Lung (tissue), 12 donors: ENCODE data around the gene DRC7. TPM values are rescaled to one million over a fixed set of nuclear protein-coding genes. Genes with fewer than 3 reads are reported as not detected.

Experiments used
- ATAC-seq: fragments of 200-7000 bp; cut with Tn5 transposase; one replicate; pipeline ENCODE4 v1.9.1; 2020; ENCODE audit warnings: moderate number of reproducible peaks; ENCODE audit not compliant: insufficient read depth, low FRiP score
- DNase-seq, 3 donors: peaks; one replicate each; pipeline ENCODE4 v3.0.0-alpha.2; 2013 to 2017
- H3K27ac ChIP-seq, 2 donors: one replicate each; pipeline ENCODE4 v1.5.1; 2013; ENCODE audit warnings: mild to moderate bottlenecking in 2 of 2, moderate library complexity in 2 of 2, control low read depth in 1 of 2, inconsistent platforms in 1 of 2, low read depth in 1 of 2, low read length in 1 of 2
- H3K27me3 ChIP-seq, 3 donors: one replicate each; pipeline ENCODE4 v1.5.1; 2013; ENCODE audit warnings: low read length in 2 of 3; ENCODE audit not compliant: control insufficient read depth in 3 of 3, insufficient read depth in 3 of 3
- H3K36me3 ChIP-seq, 4 donors: one replicate each; pipeline ENCODE4 v1.5.1; 2013; ENCODE audit warnings: low read length in 4 of 4, mild to moderate bottlenecking in 1 of 4, moderate library complexity in 1 of 4; ENCODE audit not compliant: control insufficient read depth in 4 of 4, insufficient read depth in 4 of 4
- H3K4me1 ChIP-seq, 5 donors: one replicate each; pipeline ENCODE4 v1.5.1; 2013; ENCODE audit warnings: low read length in 5 of 5, mild to moderate bottlenecking in 2 of 5, moderate library complexity in 1 of 5; ENCODE audit not compliant: control insufficient read depth in 5 of 5, insufficient read depth in 5 of 5
- H3K4me3 ChIP-seq: one replicate; pipeline ENCODE4 v1.5.1; 2013; ENCODE audit warnings: mild to moderate bottlenecking, control low read depth, moderate library complexity
- H3K9ac ChIP-seq, 2 donors: one replicate each; pipeline ENCODE4 v1.5.1; 2013; ENCODE audit warnings: low read length in 2 of 2, control low read depth in 1 of 2; ENCODE audit not compliant: insufficient read depth in 1 of 2
- H3K9me3 ChIP-seq, 4 donors: one replicate each; pipeline ENCODE4 v1.5.1; 2013; ENCODE audit warnings: low read length in 3 of 4, mild to moderate bottlenecking in 1 of 4, moderate library complexity in 1 of 4; ENCODE audit not compliant: control insufficient read depth in 4 of 4, insufficient read depth in 3 of 4
- CTCF ChIP-seq: IDR thresholded peaks from 2 replicates; pipeline ENCODE4 v1.5.1; 2012; ENCODE audit warnings: mild to moderate bottlenecking; ENCODE audit errors: control extremely low read depth, extremely low read depth
- WGBS, 2 donors: extraction: QIAGEN DNeasy Blood & Tissue Kit; methylation state at CpG; one replicate each; pipeline ENCODE4 v1.1.7; 2013; 5-methylcytosine and 5-hydroxymethylcytosine counted together
- polyA plus RNA-seq, 2 donors: library from polyadenylated mRNA; stranded (reverse); fragments of 200-250 nt; gene quantifications; one replicate each; pipeline ENCODE4 v1.2.1, GENCODE V29; 2013
- total RNA-seq, 2 donors: library from RNA; depleted of rRNA in 1 of 2; stranded (reverse); fragments of >200 nt in 1 of 2; gene quantifications; one replicate each; pipeline ENCODE4 v1.2.1, GENCODE V29; 2014 to 2021
- donor health status: control.
- donor health status: control.
- donor health status: Bipolar disorder and iron deficiency.
- donor health status: healthy.
- donor health status: DM: yes; HTN: yes; CAD: no.

DRC7 gene
- total and polyA plus RNA-seq, 4 donors = 2.5 to 10.9 (median 6.4) TPM

- Histone ChIP-seq H3K9ac (no peak overlapping the region), H3K36me3 (peaks cover 3 to 46% (median 16%) of the 10 kb centered on the region in 4 donors), H3K27ac (no peak overlapping the region), H3K27me3 (no peaks in the 10 kb centered on the region), H3K9me3 (no peaks in the 10 kb centered on the region), H3K4me1 (peaks cover 0 to 2% (median 0%) of the 10 kb centered on the region in 5 donors), H3K4me3 (no peak overlapping the region)
- 94 to 96% methylated on average over 26 of the region's 26 CpGs for WGBS, 2 donors
- ATAC-seq (no peak), DNase-seq (no peak)
- TF ChIP-seq CTCF = no peak
These were observed 76.7 kb downstream of the DRC7 start for GRCh38 chr16:57771141-57771785.

- H3K27ac ChIP-seq = no peak overlapping the region
- peaks cover 3 to 37% (median 14%) of the 10 kb centered on the region in 4 donors for H3K36me3 ChIP-seq
- peaks cover 0 to 2% (median 0%) of the 10 kb centered on the region in 5 donors for H3K4me1 ChIP-seq
- H3K4me3 ChIP-seq = no peak overlapping the region
- H3K9me3 ChIP-seq = no peaks in the 10 kb centered on the region
- H3K27me3 ChIP-seq = no peaks in the 10 kb centered on the region
- no peak for TF ChIP-seq CTCF
- no peak for ATAC-seq
- H3K9ac ChIP-seq = no peak overlapping the region
- WGBS, 2 donors = 78 to 84% methylated on average over 11 of the region's 11 CpGs
- no peak for DNase-seq
These were observed 78.4 kb downstream of the DRC7 start for GRCh38 chr16:57773019-57773418.

GRCh38 chr16:57773655-57774295 lies 79.2 kb downstream of the DRC7 start:
- peaks cover 0 to 2% (median 0%) of the 10 kb centered on the region in 5 donors for H3K4me1 ChIP-seq
- peak overlapping the region in 1 of 2 donors; percentile 27 for H3K27ac ChIP-seq
- TF ChIP-seq CTCF = no peak
- DNase-seq (no peak), ATAC-seq (no peak)
- no peak overlapping the region for H3K9ac ChIP-seq
- no peaks in the 10 kb centered on the region for H3K27me3 ChIP-seq
- H3K4me3 ChIP-seq = no peak overlapping the region
- WGBS, 2 donors = 74% methylated on average over 11 of the region's 11 CpGs
- peaks cover 3 to 37% (median 13%) of the 10 kb centered on the region in 4 donors for H3K36me3 ChIP-seq
- H3K9me3 ChIP-seq = no peaks in the 10 kb centered on the region
